HG03175 (cell line): Measurements from ENCODE around the gene TNPO2.

Source experiments
- ATAC-seq: cut with Tn5 transposase; IDR thresholded peaks from one replicate; pipeline ENCODE4 v1.9.1; 2021; ENCODE audit warnings: mild to moderate bottlenecking, moderate library complexity; ENCODE audit not compliant: unreplicated experiment

Gene TNPO2

DNA sequence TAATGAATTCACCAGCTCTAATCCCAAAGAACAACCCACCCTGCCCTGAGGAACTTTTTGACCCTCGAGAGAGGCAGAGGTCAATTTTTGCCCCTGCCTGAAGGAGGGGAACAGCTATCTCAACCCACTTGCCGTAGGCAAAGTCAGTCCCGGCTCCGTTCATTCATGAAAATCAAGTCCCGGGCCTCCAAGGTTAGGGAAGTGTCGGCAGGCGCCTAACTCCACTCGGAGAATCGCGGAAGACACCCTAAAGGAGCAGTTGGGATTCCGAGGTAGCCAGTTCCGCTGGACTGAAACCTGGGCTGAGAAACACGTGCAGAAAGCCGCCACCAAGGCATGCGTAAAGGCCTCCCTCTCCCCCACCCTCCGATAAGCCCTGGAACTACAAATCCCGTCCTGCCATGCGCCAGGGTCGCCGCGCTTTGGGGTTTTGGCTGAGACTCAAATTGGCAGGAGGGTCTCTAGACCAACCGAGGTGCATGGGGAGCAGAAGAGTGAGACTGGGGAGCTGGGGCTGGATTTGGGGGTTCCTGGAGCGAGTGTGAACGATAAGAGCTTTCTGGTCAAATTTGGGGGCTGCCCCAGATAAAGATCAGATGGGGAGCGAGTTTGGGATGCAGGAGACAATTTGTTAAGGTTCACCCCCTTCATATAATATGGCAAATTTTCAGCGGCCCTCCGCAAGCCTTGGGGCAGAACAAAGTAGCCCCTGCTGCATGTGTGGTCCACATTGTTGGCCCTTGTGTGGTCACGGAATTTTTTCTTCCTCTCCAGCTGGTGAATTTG, at the start of gene TNPO2:
Gene TNPO2 (minus strand): TSS at position 292 of the 786 bp plus-strand sequence. CDS start 2,955 bp downstream, outside the sequence.
- no peak for ATAC-seq

DNA sequence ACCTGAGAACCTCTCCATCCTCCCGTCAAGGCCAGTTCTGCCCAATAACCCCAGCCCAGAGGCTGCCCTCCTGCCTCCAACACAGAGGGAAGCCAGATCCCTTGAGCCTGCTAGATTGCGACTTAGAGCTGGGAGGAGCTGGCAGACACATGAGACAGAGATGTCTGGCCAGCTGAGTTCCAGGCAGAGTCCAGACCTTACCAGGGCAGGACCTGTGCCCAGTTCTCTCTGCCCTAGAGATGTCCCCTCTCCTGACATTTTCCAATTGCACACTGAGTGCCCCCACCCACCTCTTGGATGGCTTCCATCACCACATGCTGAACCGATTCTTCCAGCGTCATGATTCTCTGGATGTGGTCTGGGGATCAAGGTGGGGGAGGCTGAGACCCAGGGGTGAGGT, 48.6 kb upstream of the TNPO2 start:
- no peak for ATAC-seq

DNA sequence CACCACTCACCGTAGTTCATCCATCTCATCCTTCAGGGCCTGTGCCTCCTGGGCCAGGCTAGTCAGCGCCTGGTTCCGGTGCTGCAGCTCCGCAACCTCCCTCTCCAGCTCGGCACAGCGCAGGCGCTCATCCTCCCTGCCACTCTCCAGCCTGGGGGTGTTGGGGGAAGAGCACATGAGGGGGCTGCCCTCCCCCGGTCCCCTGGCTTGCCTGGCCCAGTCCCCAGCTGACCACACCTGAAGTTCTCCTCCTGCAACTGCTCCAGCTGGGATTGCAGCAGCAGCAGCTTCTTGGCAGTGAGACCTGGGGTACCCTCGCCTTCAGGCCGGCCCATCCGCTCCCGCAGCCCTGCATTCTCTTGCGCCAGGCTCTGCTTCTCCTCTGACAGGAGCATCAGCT, 47.2 kb upstream of the TNPO2 start:
- ATAC-seq = no peak

DNA sequence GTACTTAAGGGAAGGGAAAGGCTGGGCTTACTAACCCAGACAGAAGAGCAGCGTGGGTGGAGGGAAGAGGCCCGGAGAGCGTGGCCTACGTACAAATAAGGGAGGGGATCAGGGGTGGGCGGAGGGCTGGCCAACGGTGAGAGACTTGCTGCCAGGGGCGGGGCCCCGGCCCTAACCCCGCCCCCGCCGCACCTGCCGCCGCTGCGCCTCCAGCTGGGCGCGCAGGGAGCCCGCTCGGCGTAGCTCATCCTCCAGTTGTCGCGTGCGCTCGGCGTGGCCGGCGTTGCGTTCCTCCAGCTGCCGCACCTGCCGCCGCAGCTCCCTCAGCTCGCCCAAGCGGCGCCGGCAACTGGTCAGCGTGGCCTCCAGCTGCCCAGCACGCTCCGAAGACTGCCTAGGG, 46.0 kb upstream of the TNPO2 start:
- ATAC-seq = no peak

DNA sequence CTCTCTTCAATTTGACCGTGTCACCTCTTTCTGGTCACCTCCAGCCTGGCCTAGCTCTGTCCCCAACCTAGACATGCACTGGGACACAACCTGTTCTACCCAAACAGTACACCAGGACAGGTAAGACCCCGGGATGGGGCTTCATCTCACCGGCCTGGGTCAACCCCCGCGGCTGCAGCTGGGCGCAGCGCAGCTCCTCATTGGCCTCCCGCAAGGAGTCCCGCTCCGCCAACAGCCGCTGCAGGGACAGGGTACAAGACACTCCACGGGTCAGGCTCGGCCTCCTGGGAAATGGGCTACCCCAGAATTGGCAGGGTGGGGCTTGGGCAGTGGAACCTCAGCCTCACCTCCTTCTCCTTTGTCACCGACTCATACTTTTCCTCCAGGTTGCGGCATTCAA, 43.9 kb upstream of the TNPO2 start:
- ATAC-seq = no peak

DNA sequence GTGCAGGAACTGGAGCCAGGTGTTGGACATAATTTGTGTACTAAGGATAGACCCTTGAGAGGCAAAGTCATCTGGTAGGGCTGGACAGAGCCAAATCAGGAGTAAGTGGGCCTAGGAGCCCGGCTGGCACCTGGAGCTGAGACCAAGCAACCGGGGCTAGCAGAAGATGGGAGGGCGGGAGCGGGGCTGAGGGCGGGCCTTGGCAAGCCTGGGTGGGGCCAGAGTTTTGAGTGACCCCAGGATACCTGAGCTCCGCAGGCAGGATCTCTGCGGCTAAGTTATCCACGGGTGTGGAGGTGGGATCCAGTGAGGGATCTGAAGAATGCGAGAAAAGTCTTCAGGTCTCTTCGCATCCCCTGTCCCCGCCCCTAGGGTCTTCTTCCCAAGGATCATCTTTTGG, 43.4 kb upstream of the TNPO2 start:
- no peak for ATAC-seq

DNA sequence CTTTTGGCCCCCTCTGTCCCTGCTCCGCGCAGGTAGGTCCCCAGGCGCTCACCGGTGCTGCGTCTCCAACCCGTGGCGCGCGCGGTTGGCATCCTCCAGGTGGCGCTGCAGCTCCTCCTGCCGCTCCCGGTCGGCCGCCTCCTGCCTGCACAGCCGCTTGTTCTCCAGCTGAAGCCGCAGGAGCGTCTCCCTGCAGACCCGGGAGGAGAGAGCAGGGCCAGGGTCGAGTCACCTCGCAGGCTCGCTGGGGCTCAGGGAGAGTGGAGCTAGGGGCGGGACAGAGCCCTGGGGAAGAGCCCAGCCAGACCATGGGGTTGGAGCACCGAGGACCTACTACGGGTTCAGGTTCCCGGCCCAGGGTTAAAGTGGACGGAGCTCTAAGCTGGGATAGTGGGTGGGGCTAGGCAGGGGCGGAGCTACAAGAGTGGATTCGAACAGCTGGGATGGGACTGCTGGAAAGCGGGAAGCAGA, 42.4 kb upstream of the TNPO2 start:
- ATAC-seq = no peak

DNA sequence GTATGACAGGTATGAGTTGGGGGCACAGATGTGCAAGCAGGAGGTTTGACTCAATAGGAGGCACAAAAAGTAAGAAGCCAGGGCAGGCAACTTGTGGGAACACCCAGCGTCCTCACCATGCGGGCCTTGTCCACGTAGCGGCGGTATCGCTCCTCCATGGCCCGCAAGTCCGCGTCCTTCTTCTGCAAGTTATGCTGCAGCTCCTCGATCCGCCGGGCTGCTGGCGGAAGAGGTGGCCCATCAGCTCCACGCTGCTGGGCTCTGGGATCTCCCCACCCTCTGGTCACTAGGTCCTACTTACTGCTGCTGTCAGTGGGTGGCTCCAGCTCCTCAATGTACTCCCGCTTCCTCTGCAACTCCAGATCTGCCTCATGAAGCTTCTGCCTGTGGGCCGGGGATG, 41.0 kb upstream of the TNPO2 start:
- ATAC-seq = no peak

DNA sequence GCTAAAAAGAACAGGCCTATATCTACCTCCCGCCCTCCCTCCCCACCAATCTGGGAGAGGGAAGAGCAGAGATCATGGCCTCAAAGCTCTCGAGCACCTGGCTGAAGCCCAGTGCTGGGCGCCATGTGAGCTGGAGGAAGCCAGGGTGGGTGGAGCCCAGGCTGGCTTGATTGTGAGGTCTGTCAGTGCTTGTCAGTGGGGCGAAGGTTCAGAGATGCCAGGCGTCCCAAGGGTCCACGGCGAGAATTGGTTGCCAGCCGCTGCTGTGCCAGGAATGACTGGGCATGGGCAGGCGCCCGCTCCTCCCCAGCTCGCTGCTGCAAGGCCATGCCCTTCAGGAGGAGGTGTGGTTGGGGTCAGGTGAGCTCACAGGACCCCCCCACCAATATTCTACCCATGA, 39.4 kb upstream of the TNPO2 start:
- no peak for ATAC-seq

DNA sequence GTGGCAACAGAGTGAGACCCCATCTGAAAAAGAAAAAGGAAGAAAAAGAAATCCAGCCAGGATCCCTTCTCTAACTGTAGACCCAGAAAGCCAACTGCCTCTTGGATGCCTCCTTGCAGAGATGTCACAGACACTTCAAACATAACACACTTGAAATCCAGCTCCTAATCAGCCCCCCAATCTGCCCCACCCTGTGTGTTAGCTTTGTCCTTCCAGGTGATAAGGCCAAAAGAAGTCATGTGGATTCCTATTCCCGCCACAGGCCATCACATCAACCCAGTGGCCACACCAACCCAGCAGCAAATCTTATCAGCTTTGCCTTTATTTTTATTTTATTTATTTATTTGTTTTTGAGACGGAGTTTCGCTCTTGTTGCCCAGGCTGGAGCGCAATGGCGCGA, 36.0 kb upstream of the TNPO2 start:
- ATAC-seq = no peak

DNA sequence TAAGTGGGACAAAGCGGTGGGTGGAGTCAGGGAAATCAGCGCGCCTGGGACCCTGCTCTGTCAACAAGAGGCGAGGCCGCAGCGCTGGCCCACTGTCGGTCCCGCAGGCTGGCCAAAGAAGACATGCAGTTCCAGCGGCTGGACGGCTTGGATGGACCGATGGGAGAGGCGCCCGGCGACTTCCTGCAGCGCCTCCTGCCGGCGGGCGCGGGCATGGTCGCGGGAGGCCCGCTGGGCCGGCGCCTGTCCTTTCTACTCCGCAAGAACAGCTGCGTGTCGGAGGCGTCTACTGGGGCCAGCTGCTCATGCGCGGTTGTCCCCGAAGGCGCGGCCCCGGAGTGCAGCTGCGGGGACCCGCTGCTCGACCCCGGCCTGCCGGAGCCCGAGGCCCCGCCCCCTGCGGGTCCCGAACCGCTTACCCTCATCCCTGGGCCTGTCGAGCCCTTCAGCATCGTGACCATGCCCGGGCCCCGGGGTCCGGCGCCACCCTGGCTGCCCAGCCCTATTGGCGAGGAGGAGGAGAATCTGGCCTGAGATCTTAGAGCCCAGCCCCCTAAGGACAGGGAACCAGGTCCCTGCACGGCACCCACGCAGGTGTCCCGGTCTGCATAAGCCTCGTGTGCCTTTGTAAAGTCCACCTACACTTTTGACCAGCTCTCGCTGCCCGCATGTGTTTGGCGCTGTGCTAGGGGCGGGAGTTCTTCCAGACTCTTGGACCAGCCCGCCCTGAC, 34.0 kb upstream of the TNPO2 start:
- no peak for ATAC-seq

DNA sequence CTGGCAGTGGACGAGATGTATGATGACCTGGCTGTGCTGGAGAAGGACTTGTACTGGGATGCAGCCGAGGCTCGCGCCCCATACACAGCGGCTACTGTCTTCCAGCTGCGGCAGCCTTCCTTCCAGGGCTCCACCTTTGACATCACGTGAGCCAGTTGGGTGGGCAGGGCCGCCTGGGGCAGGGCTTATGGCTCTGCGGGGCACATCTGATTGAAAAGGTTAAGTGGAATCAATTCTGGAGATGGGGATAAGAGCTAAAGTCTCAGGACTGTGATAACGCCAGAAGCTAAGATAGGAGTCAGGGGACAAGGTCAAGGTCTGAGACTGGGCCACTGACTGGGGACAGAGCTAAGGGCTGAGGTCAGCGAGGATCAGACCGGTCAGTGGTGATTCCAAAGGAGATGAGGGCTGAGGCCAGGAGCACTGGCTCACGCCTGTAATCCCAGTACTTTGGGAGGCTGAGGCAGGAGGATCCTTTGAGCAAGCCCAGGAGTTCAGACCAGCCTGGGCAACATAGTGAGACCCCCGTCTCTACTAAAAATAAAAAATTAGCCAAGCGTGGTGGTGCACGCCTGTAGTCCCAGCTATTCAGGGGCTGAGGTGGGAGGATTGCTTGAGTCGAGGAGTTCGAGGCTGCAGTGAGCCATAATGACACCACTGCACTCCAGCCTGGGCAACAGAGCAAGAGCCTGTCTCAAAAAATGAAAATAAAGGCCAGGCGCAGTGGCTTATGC, 32.6 kb upstream of the TNPO2 start:
- ATAC-seq = no peak

DNA sequence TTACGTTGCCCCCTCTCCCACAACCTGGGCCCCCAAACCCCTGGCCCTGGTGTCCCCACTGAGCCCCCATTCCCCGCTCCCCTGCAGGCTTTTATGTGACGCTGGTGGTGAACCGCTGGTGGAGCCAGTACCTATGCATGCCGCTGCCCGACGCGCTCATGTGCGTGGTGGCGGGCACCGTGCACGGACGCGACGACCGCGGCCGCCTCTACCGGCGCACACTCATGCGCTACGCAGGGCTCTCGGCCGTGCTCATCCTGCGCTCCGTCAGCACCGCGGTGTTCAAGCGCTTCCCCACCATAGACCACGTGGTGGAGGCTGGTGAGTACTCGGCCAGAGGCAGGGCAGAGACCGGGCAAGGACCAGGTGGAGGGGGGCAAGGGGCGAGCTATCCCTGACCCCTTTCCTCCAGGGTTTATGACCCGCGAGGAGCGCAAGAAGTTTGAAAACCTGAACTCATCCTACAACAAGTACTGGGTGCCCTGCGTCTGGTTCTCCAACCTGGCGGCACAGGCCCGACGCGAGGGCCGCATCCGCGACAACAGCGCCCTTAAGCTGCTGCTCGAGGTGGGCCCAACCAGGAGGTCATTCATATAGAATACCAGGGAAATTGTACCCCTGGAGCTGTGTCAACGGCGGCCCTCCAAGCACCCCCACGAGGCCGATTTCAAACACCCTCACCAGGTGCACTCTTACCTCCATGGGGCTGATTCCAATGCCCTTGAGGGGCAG, 30.9 kb upstream of the TNPO2 start:
- ATAC-seq = no peak

DNA sequence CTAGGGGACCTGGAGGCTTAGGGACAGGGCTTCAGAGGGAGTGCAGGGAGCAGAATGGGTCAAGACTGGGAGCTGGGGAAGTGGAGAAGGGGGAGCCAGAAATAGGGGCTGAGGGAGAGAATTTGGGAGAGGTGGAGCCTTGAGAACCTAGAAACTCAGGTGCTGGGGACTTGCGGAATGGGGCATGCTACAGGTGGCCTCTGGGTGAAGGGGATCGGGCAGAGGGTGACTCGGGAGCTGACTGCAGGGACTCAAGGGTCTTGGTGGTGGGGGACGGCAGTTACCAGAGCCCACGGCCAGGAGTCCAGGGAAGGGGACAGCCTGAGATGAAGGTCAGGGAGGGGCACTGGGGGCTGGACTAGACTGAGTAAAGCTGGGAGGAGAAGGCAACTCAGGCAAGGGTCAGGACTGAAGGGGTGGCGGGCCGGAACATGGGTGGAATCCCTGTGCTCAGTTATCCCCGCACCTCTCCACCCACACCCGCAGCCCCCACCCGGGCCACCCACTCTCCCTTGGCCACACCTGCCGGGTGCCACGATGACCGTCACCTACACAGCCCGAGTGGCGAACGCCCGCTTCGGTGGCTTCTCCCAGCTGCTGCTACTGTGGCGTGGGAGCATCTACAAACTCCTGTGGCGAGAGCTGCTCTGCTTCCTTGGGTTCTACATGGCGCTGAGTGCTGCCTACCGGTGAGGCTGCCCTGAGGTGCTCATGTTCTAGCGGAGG, 28.5 kb upstream of the TNPO2 start:
- ATAC-seq = no peak

DNA sequence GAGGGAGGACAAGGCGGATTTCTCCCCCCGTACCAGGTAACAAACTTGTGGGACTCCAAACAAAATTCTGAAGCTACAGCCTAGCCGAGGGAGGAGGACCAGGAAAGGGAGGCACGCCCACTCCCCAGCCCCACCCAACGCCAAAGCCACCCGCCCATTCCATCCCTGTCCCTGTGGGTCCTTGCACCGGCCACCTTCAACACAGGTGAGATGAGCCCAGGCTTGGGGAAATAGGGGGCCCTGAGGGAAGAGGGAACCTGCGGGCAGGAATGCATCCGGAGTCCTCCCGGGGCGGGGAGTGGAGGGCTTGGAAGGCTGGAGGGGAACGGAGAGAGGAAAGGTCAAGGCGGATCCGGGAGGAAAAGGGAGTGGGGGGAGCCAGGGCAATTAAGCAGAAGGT, 27.9 kb upstream of the TNPO2 start, which contains the start of gene BEST2:
Gene BEST2 (plus strand): TSS at position 157 of the 400 bp plus-strand sequence. CDS start 802 bp downstream, outside the sequence.
- ATAC-seq = no peak

DNA sequence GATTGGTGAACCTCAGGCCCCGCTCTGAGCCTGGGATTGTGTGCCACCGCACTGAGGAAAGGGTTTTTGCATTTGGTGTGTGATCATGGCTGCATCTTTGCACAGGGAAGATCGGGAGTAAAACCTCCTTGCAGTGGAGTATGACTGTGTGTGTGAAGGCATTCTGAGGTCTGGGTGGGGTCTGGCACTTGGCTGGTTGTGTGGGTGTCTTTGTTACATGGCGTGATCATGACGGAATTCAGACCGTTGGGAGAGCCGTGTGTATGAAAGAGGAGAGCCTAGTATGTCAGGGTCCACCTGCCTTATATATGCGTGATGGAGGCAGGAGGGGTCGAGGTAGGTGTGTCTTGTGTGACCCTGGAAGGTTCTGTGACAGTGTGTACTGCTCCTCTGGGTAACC, 27.1 kb upstream of the TNPO2 start:
- ATAC-seq = no peak

DNA sequence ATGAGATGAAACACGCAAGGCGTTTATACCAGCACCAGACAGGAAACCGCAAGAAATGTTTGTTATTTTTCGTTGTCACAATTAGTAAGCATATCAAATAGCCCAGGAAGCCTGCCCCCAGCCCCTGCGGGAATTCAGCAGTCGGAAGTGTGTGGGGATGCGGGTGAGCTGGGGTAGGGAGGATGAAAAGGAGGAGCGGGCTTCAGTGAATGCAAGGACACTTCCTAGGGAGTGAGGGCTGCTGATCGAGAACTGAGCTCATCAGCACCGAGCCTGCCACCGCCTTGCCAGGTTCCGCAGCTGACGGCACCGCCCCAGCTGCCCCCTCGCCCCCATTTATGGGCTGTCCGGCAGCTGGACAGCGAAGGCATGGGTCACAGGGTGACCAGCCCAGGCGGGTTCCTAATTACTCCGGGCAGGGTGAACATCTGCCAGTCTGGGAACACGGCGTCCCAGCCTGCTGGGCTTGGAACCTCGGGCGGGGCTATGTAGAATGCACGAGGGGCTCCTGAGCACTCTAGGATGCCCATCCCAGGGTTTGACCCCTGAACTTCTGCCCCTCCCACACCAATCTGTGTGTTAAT, 26.3 kb upstream of the TNPO2 start:
- no peak for ATAC-seq

DNA sequence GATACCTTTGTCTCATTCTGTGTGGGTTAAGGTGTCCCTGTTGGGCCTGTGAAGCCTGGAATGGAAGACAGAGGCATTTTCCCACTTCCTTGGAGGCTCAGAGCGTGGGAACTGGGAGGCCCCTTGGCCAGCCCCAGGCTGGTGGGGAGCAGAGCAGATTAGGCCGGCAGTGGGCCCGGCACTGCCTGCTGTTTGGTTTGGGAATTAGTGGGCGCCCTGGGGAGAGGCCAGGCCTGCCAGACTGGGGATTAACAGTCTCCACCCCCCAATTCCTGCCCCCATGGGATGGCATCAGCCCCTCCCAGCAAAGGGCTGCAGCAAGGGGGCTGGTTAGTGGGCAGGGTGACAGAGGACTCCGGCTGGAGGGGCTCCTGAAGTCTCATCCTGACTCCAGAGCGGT, 24.8 kb upstream of the TNPO2 start:
- ATAC-seq = no peak

DNA sequence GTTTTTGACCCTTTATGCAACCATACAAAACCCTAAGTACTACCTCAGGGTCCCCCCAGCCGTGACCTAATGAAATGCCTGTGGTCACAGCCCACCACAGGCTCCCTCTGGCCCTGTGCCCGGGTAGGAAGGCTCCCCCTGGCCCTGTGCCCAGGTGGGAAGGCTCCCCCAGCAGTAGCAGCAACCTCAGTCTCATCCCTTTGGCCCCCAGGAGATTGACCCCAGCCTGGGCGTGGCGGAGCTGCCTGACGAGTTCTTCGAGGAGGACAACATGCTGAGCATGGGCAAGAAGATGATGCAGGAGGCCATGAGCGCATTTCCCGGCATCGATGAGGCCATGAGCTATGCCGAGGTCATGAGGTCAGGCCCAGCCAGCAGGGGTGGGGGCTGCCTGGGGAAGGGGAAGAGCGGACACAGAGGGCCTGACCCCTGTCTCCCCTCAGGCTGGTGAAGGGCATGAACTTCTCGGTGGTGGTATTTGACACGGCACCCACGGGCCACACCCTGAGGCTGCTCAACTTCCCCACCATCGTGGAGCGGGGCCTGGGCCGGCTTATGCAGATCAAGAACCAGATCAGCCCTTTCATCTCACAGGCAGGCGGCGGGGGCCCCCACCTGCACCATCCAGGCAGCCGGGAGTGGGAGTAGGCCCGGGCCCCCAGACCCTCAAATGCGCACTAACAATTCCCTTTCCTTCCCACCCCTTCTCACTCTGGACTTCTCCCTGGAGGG, 21.6 kb upstream of the TNPO2 start:
- ATAC-seq = no peak
